ENCODE data around the gene CYFIP1. TPM values are rescaled to one million over a fixed set of nuclear protein-coding genes. Genes with fewer than 3 reads are reported as not detected.

CYFIP1 gene
- total and polyA plus RNA-seq, 9 of the 15 experiments (the other 6 are each of a cell fraction or from before 2014, with no cell fraction given), result 3.8 to 59.8 (median 28.3) TPM

DNA sequence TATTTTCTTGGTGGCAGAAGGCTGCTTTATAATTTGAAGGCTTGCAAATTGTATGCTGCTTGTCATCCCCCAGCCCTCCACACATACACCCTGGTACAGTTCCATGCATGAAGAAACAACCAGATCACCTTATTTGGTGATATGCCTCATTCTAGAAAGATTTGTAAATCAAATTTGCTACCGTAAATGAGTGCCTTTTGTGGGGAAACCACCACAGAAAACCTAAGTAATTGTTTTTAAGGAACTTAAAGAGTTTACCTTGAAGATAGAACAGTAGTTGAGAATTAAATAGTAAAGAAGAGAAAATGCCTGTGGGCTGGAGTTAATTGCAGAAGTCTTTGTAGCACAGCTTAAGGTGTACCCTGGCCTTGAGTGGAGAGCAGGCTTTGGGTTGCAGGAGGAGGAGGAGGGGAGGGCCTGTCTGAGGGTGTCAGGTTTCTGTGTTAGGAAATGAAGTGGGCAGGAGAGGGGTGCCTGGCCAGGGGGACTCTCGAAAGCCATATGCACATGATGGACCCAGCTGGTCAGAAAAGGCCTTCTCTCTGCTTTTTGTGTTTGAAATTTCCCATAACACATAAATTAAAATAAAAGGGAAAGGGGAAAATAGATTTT is 134.8 kb downstream of the CYFIP1 start:
- no peak overlapping the region for H2AFZ ChIP-seq (ENCODE audit: low read depth, low read length)
- H3K4me1 ChIP-seq (replicated peaks in 1 of 2; ENCODE audit: control insufficient read depth in 2 of 2, insufficient read depth in 2 of 2, low read length in 2 of 2), result peaks cover 0 to 5% of the 10 kb centered on the region in 2 experiments; a peak in 3 of 5 replicates
- in situ Hi-C loops (cut with MboI) (no loop called here), intact Hi-C loops (cut with micrococcal nuclease) (no loop called here)
- peak; percentile 77 for ATAC-seq
- no peak for FAIRE-seq
- no peak overlapping the region for H3K9ac ChIP-seq (ENCODE audit: insufficient read depth in 1 of 2, low read depth in 2 of 2, low read length in 2 of 2)
- H3K9me3 ChIP-seq (replicated peaks; ENCODE audit: control insufficient read depth, insufficient read depth, low read depth, low read length), result no peaks in the 10 kb centered on the region
- no TSS peak for BruUV-seq (replicated peaks)
- no peaks in the 10 kb centered on the region for H3K27me3 ChIP-seq (ENCODE audit: control insufficient read depth in 2 of 2, insufficient read depth in 2 of 2, low read length in 2 of 2)
- no peak overlapping the region; the same call in 2 of the 3 replicates for H3K27ac ChIP-seq (ENCODE audit: extremely low read depth, low read depth, low read length)
- no peaks in the 10 kb centered on the region for H3K9me1 ChIP-seq (ENCODE audit: control insufficient read depth, insufficient read depth, low read length)
- peaks cover 91% of the 10 kb centered on the region for H3K36me3 ChIP-seq (ENCODE audit: control insufficient read depth, insufficient read depth, low read length)
- H3K79me2 ChIP-seq (ENCODE audit: control insufficient read depth, insufficient read depth, low read length), result peaks cover 92% of the 10 kb centered on the region
- no peak overlapping the region for H3K4me2 ChIP-seq (ENCODE audit: insufficient read depth, low read length)
- TF ChIP-seq CREB1 (IDR thresholded peaks at IDR 0.05) (no peak), CREB1 (CRISPR knock-in tag; IDR thresholded peaks at IDR 0.05) (no peak), POLR2H (tag; IDR thresholded peaks at IDR 0.05; ENCODE audit: low read depth) (no peak), IRF2 (CRISPR knock-in tag; IDR thresholded peaks at IDR 0.05) (no peak), ZNF75A (CRISPR knock-in tag; IDR thresholded peaks at IDR 0.05) (no peak), HMG20A (CRISPR knock-in tag; conservative IDR thresholded peaks at IDR 0.05) (no peak), ZNF668 (CRISPR knock-in tag; IDR thresholded peaks at IDR 0.05) (no peak), ZNF121 (CRISPR knock-in tag; conservative IDR thresholded peaks at IDR 0.05) (no peak), ZFP36 (IDR thresholded peaks at IDR 0.05; ENCODE audit: low read depth, low read length, partially characterized antibody) (no peak)
- H3K4me3 ChIP-seq, result no peak overlapping the region
- 77% methylated on average over 2 of the region's 2 CpGs for WGBS (ENCODE audit: insufficient coverage, low coverage, missing lambda C conversion rate)
- no peak for DNase-seq (ENCODE audit: extremely low read depth in 1 of 4, low spot score in 3 of 4)
- peaks cover 5% of the 10 kb centered on the region; the same call in 1 of the 2 replicates for H4K20me1 ChIP-seq (replicated peaks; ENCODE audit: control insufficient read depth, insufficient read depth, low read length)
- ChIA-PET CTCF (ENCODE audit: low intra/inter-chr PET ratio) (no interaction called here), POLR2A (interaction anchor here (1.0 to 1.1 kb wide), 2 partner anchors 8 to 43 kb away, joined by 3 read pairs; no protein-coding TSS in a partner anchor)

All from K562 (cell line).